GM20431 (cell line): ENCODE results near the gene CDC42BPA.
"Not testable (repeated sequence)": the region's sequence is repeated elsewhere in the genome, so short reads cannot be mapped to it uniquely, and the experiment has no call there.

Experiments
- in situ Hi-C: fragments of 300-500 bp; cut with MseI, MboI; formaldehyde crosslinking; loops from one replicate; pipeline ENCODE4 v1.15.0; 2020; ENCODE audit warnings: low sequenced_read_pairs; ENCODE audit not compliant: unreplicated experiment

The CDC42BPA gene

GRCh38 chr1:227318016-227318852, at the start of gene CDC42BPA:
TSS of gene CDC42BPA (minus strand) at chr1:227318492. CDS start at chr1:227317182, 1,310 bp downstream.
- in situ Hi-C loops = no loop called here

- in situ Hi-C loops = no loop called here
These were observed 49.7 kb upstream of the CDC42BPA start for GRCh38 chr1:227368009-227368408.

DNA sequence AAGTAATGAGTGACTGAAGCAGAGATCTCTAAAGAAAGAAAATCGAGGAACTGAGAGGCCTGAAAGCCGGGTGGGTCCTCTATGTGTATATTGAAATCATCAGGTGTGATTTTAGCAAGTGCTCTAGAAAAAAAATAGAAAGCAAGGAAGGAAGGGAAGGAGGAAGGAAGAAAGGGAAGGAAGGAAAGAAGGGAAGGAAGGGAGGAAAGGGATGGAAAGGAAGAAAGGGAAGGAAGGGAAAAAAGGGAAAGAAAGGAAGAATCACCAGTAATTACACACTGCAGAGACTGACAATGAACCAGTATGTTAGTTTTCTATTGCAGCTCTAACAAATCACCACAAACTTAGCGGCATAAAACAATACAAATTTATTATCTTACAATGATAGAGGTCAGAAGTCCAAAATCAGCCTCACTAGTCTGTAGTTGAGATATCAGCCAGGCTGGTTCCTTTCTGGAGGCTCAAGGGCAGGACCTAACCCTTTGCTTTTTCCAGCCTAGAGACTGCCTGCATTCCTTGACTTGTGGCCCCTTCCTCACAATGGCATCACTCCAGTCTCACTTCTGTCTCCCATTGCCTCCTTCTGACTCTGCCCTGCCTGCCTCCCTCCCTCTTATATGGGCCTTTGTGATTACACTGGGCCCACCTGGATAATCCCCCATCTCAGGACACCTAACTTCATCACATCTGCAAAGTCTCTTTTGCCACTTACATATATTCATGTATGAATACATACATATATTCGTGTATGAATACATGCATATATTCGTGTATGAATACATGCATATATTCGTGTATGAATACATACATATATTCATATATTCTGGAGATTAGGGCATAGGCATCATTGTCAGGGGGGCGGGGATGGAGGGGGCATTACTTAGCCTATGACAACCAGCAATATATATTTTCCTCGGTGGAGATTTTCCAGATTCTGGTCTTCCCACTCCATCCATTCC, 47.5 kb upstream of the CDC42BPA start:
- in situ Hi-C loops = no loop called here

GRCh38 chr1:227364657-227365056, 46.4 kb upstream of the CDC42BPA start:
- in situ Hi-C loops = no loop called here

- in situ Hi-C loops = no loop called here
These were observed 45.5 kb upstream of the CDC42BPA start for GRCh38 chr1:227363825-227364224.

- in situ Hi-C loops = no loop called here
These were observed 43.7 kb upstream of the CDC42BPA start for GRCh38 chr1:227362039-227362438.

DNA sequence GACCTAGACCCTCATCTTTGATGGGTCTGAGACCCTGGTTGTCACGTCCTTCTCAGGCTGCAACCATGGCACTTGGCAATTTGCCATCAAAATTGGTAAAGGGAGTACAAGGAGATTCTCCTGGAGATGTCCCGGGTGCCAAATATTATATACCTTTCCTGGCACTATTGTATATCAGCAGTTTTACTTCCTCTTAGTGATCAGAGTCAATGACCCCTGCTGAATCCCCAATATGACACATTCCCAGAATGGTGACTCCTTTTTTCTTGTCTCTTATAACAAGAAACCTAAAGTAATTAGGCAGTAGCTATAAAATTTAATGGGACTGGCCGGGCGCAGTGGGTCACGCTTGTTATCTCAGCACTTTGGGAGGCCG, 39.6 kb upstream of the CDC42BPA start:
- in situ Hi-C loops = no loop called here

- in situ Hi-C loops = no loop called here
These were observed 39.1 kb upstream of the CDC42BPA start for GRCh38 chr1:227357171-227357926.

- in situ Hi-C loops = no loop called here
These were observed 38.4 kb upstream of the CDC42BPA start for GRCh38 chr1:227356620-227357146.

GRCh38 chr1:227355542-227356245, 37.4 kb upstream of the CDC42BPA start:
- in situ Hi-C loops = no loop called here

GRCh38 chr1:227353186-227353585, 34.9 kb upstream of the CDC42BPA start:
- in situ Hi-C loops = no loop called here

GRCh38 chr1:227352164-227352563, 33.9 kb upstream of the CDC42BPA start:
- in situ Hi-C loops = not testable (repeated sequence)

- in situ Hi-C loops = no loop called here
These were observed 33.2 kb upstream of the CDC42BPA start for GRCh38 chr1:227351443-227351842.

- in situ Hi-C loops = no loop called here
These were observed 31.7 kb upstream of the CDC42BPA start for GRCh38 chr1:227349967-227350366.

- in situ Hi-C loops = no loop called here
These were observed 25.6 kb upstream of the CDC42BPA start for GRCh38 chr1:227343727-227344551.

DNA sequence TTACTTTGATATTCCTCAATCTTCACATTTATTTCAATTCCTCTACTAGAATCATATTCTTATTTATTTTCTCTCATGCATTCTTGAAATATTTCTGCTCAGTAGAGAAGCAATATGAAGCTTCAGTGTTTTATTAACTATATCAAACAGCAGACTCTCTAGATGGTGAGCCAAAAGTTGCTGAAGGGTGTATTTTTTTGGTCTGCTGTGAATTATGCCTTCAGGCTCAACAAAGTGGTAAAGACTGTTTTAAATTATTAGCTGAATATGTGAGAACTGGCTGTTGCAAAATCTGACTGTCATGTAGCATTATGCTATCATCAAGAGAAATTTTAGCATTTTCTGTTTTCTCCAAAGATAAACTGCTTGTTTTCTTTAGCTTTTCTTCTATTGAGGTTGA, 24.9 kb upstream of the CDC42BPA start:
- in situ Hi-C loops = no loop called here

DNA sequence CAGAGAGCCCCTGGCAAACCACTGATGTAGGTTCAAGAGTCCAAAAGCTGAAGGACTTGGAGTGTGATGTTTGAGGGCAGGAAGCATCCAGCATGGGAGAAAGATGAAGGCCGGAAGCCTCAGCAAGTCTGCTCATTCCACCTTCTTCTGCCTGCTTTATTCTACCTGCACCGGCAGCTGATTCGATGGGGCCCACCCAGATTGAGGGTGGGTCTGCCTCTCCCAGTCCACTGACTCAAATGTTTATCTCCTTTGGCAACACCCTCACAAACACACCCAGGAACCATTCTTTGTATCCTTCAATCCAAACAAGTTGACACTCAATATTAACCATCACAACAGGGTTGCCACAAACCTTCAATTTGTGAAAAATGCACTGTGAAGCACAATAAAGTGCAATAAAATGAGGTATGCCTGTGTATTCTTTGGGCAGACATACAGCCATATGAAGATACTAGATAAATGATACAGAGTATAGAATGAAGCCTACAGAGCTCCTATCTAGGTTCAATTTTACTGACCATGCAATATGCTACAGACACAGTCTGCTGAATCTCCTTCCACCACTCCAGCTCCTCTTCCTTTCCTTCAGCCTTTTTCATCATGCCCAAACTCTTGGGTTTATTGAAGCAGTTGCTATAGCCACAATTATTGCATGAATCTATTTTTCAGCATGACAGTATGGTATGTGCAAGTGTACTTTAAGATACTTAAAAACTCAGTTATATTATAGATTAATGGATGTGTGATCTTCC, 24.0 kb upstream of the CDC42BPA start:
- in situ Hi-C loops = no loop called here

DNA sequence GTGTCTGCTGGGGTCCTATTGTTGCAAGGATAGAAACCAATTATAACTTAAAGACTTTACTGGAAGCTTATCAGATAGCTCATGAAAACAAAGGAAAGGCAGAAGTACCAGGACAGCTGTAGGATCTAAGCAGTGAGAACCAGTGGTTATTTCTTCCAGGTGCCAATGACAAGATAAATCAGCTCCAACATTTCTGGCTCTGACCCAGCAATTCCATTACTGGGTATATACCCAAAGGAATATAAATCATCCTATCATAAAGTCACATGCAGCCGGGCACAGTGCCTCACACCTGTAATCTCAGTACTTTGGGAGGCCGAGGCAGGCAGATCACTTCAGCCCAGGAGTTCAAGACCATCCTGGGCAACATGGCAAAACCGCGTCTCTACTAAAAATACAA, 17.8 kb upstream of the CDC42BPA start:
- in situ Hi-C loops = not testable (repeated sequence)
